ENCODE measurements around the gene NFKB1.

The NFKB1 gene

GRCh38 chr4:102608190-102608589 is 107.0 kb downstream of the NFKB1 start:
- H3K4me1 ChIP-seq (ENCODE audit: low read depth, poor library complexity, severe bottlenecking), result peaks cover 13% of the 10 kb centered on the region
- H3K27ac ChIP-seq, result no peak overlapping the region
- no peak overlapping the region for H3K4me3 ChIP-seq (IDR thresholded peaks at IDR 0.05; ENCODE audit: insufficient read depth, low read depth, low read length)
- H2AFZ ChIP-seq (ENCODE audit: low read depth), result no peak overlapping the region
- H3K27me3 ChIP-seq (ENCODE audit: insufficient read depth, low read depth), result no peaks in the 10 kb centered on the region
- no peak for TF ChIP-seq CTCF (conservative IDR thresholded peaks at IDR 0.05; ENCODE audit: low read depth, low read length)
- peaks cover 5% of the 10 kb centered on the region; the same call in 1 of the 2 replicates for H3K36me3 ChIP-seq (ENCODE audit: insufficient read depth)
- no peaks in the 10 kb centered on the region for H4K20me1 ChIP-seq (ENCODE audit: insufficient read depth)
- no peak overlapping the region for H3K4me2 ChIP-seq
- no peaks in the 10 kb centered on the region for H3K79me2 ChIP-seq (ENCODE audit: insufficient read depth, low read depth)
- no peak overlapping the region for H3K9ac ChIP-seq

GRCh38 chr4:102610007-102610406 is 108.8 kb downstream of the NFKB1 start:
- Histone ChIP-seq H3K27me3 (ENCODE audit: insufficient read depth, low read depth) (no peaks in the 10 kb centered on the region), H3K27ac (no peak overlapping the region), H3K4me3 (IDR thresholded peaks at IDR 0.05; ENCODE audit: insufficient read depth, low read depth, low read length) (no peak overlapping the region), H3K36me3 (ENCODE audit: insufficient read depth) (peaks cover 5% of the 10 kb centered on the region; the same call in 1 of the 2 replicates), H4K20me1 (ENCODE audit: insufficient read depth) (no peaks in the 10 kb centered on the region), H3K4me1 (ENCODE audit: low read depth, poor library complexity, severe bottlenecking) (peaks cover 15% of the 10 kb centered on the region), H3K9ac (no peak overlapping the region), H2AFZ (ENCODE audit: low read depth) (no peak overlapping the region), H3K79me2 (ENCODE audit: insufficient read depth, low read depth) (no peaks in the 10 kb centered on the region), H3K4me2 (no peak overlapping the region)
- 0 out of 2 replicates have a peak, but pooled peaks have one; percentile 23 for TF ChIP-seq CTCF (conservative IDR thresholded peaks at IDR 0.05; ENCODE audit: low read depth, low read length)

- Histone ChIP-seq H3K9ac (no peak overlapping the region), H2AFZ (ENCODE audit: low read depth) (no peak overlapping the region), H3K4me2 (no peak overlapping the region), H3K27me3 (ENCODE audit: insufficient read depth, low read depth) (no peaks in the 10 kb centered on the region), H3K27ac (no peak overlapping the region), H3K36me3 (ENCODE audit: insufficient read depth) (peaks cover 5% of the 10 kb centered on the region; the same call in 1 of the 2 replicates), H3K79me2 (ENCODE audit: insufficient read depth, low read depth) (no peaks in the 10 kb centered on the region), H4K20me1 (ENCODE audit: insufficient read depth) (no peaks in the 10 kb centered on the region), H3K4me3 (IDR thresholded peaks at IDR 0.05; ENCODE audit: insufficient read depth, low read depth, low read length) (no peak overlapping the region), H3K4me1 (ENCODE audit: low read depth, poor library complexity, severe bottlenecking) (peaks cover 20% of the 10 kb centered on the region)
- TF ChIP-seq CTCF (conservative IDR thresholded peaks at IDR 0.05; ENCODE audit: low read depth, low read length), result no peak
Measured at GRCh38 chr4:102610476-102610875, 109.3 kb downstream of the NFKB1 start.

- peaks cover 5% of the 10 kb centered on the region; the same call in 1 of the 2 replicates for H3K36me3 ChIP-seq (ENCODE audit: insufficient read depth)
- H3K27me3 ChIP-seq (ENCODE audit: insufficient read depth, low read depth), result no peaks in the 10 kb centered on the region
- no peaks in the 10 kb centered on the region for H4K20me1 ChIP-seq (ENCODE audit: insufficient read depth)
- no peak for TF ChIP-seq CTCF (conservative IDR thresholded peaks at IDR 0.05; ENCODE audit: low read depth, low read length)
- peaks cover 30% of the 10 kb centered on the region for H3K4me1 ChIP-seq (ENCODE audit: low read depth, poor library complexity, severe bottlenecking)
- H3K79me2 ChIP-seq (ENCODE audit: insufficient read depth, low read depth), result no peaks in the 10 kb centered on the region
- peak overlapping the region; percentile 61 for H3K27ac ChIP-seq
- no peak overlapping the region for H3K9ac ChIP-seq
- H3K4me3 ChIP-seq (IDR thresholded peaks at IDR 0.05; ENCODE audit: insufficient read depth, low read depth, low read length), result no peak overlapping the region
- peak overlapping the region; percentile 11; the same call in 1 of the 2 replicates for H3K4me2 ChIP-seq
- H2AFZ ChIP-seq (ENCODE audit: low read depth), result no peak overlapping the region
Measured at GRCh38 chr4:102612210-102612609, 111.1 kb downstream of the NFKB1 start.

Data from KMS-11 (cell line).